K562 (cell line): Measurements from ENCODE around the gene B4GALNT4. TPM values are rescaled to one million over a fixed set of nuclear protein-coding genes. Genes with fewer than 3 reads are reported as not detected.

ENCODE experiments used
- ATAC-seq: fragments of 200-7000 bp; cut with Tn5 transposase; 3 replicates; pipeline ENCODE4 v1.9.1; 2020; ENCODE audit warnings: moderate library complexity
- BruUV-seq: library from RNA; stranded (reverse); fragments of 400-500 nt; replicated peaks from 2 replicates; lab custom pipeline; 2021; lab: Mats Ljungman, UMichigan
- CTCF ChIA-PET: fragments of 300-600 bp; formaldehyde crosslinking; extraction: SDS; loops from one replicate; lab custom pipeline; 2021; ENCODE audit warnings: low intra/inter-chr PET ratio; lab: Yijun Ruan, JAX
- POLR2A ChIA-PET: fragments of 300-600, 350-650 bp; sonication (Branson Sonifier 250); formaldehyde crosslinking; extraction: SDS; loops from one replicate; lab custom pipeline; 2021; ENCODE audit warnings: antibody characterized with exemption, inconsistent platforms; lab: Yijun Ruan, JAX
- DNase-seq, 4 experiments: peaks; one replicate each; pipeline versions ENCODE4 v3.0.0 to v3.0.0-alpha.2; 2011 to 2018; ENCODE audit warnings: low spot score in 3 of 4, mixed read lengths in 3 of 4; ENCODE audit errors: extremely low read depth in 1 of 4
- FAIRE-seq: peaks from 2 replicates; lab custom pipeline; 2011; peaks lifted over from hg19 to GRCh38; lab: Jason Lieb, UNC
- H2AFZ ChIP-seq: 2 replicates; pipeline ENCODE4 v1.6.0; 2011; ENCODE audit warnings: low read depth, low read length, control low read depth, inconsistent platforms
- H3K27ac ChIP-seq: fragments of 200-600 bp; 3 replicates; pipeline ENCODE4 v1.8.0; 2011; ENCODE audit warnings: low read depth, mild to moderate bottlenecking, control low read depth, inconsistent platforms, low read length, moderate library complexity, mixed read lengths; ENCODE audit errors: extremely low read depth
- H3K27me3 ChIP-seq, 2 experiments: fragments of 300-600 bp in 1 of 2; 2 replicates in 1 of 2; 3 replicates in 1 of 2; pipeline versions ENCODE4 v1.6.0 to v1.8.0; 2011; ENCODE audit warnings: inconsistent platforms in 2 of 2, low read length in 2 of 2, mild to moderate bottlenecking in 1 of 2, mixed read lengths in 1 of 2, moderate library complexity in 1 of 2; ENCODE audit not compliant: control insufficient read depth in 2 of 2, insufficient read depth in 2 of 2
- H3K36me3 ChIP-seq: fragments of 300-600 bp; 3 replicates; pipeline ENCODE4 v1.8.0; 2011; ENCODE audit warnings: mild to moderate bottlenecking, low read length, inconsistent platforms; ENCODE audit not compliant: control insufficient read depth, insufficient read depth
- H3K4me1 ChIP-seq, 2 experiments: fragments of 200-600 bp in 1 of 2; replicated peaks in 1 of 2; 2 replicates in 1 of 2; 3 replicates in 1 of 2; pipeline versions ENCODE4 v1.5.1 to v1.8.0; 2011; ENCODE audit warnings: inconsistent platforms in 2 of 2, low read length in 2 of 2, mild to moderate bottlenecking in 1 of 2, mixed read lengths in 1 of 2, moderate library complexity in 1 of 2; ENCODE audit not compliant: control insufficient read depth in 2 of 2, insufficient read depth in 2 of 2
- H3K4me2 ChIP-seq: 2 replicates; pipeline ENCODE4 v1.6.1; 2011; ENCODE audit warnings: low read length, control low read depth, inconsistent platforms, mixed read lengths; ENCODE audit not compliant: insufficient read depth
- H3K4me3 ChIP-seq: fragments of 200-600 bp; sonication (generic), shearing (Covaris generic); 2 replicates; pipeline ENCODE4 v1.5.1; 2016; ENCODE audit warnings: control low read depth, inconsistent platforms
- H3K79me2 ChIP-seq: fragments of 200-600 bp; 3 replicates; pipeline ENCODE4 v1.8.0; 2011; ENCODE audit warnings: low read length, inconsistent platforms; ENCODE audit not compliant: control insufficient read depth, insufficient read depth
- H3K9ac ChIP-seq, 2 experiments: 2 replicates each; pipeline versions ENCODE4 v1.6.0 to v1.6.1; 2011; ENCODE audit warnings: low read depth in 2 of 2, low read length in 2 of 2, control low read depth in 1 of 2, inconsistent platforms in 1 of 2, mild to moderate bottlenecking in 1 of 2, mixed read lengths in 1 of 2; ENCODE audit not compliant: insufficient read depth in 1 of 2
- H3K9me1 ChIP-seq: one replicate; pipeline ENCODE4 v1.6.0; 2011; ENCODE audit warnings: inconsistent platforms, mild to moderate bottlenecking, low read length, moderate library complexity; ENCODE audit not compliant: control insufficient read depth, insufficient read depth
- H3K9me3 ChIP-seq: replicated peaks from 2 replicates; pipeline ENCODE4 v1.5.1; 2011; ENCODE audit warnings: low read depth, low read length, inconsistent platforms; ENCODE audit not compliant: control insufficient read depth, insufficient read depth
- H4K20me1 ChIP-seq: replicated peaks from 2 replicates; pipeline ENCODE4 v1.6.1; 2011; ENCODE audit warnings: low read length, inconsistent platforms, mixed read lengths; ENCODE audit not compliant: control insufficient read depth, insufficient read depth
- ARID2 ChIP-seq: fragments of 450-650 bp; IDR thresholded peaks from 2 replicates; pipeline ENCODE4 v1.6.1; 2017; ENCODE audit warnings: antibody characterized with exemption, mild to moderate bottlenecking
- ATF6 ChIP-seq: sonication (generic); formaldehyde crosslinking; IDR thresholded peaks from 2 replicates; pipeline ENCODE4 v1.4.0; 2020; ENCODE audit warnings: mild to moderate bottlenecking, missing genetic modification reagents
- CAMTA2 ChIP-seq: fragments of 250-450 bp; sonication (Bioruptor Pico); conservative IDR thresholded peaks from 2 replicates; pipeline ENCODE4 v1.5.1; 2022
- FOXA1 ChIP-seq: fragments of 450-650 bp; IDR thresholded peaks from 2 replicates; pipeline ENCODE4 v1.6.1; 2016; ENCODE audit warnings: mild to moderate bottlenecking, borderline replicate concordance
- FOXP1 ChIP-seq: sonication (generic); formaldehyde crosslinking; IDR thresholded peaks from 2 replicates; pipeline ENCODE4 v1.8.0; 2022; ENCODE audit warnings: mild to moderate bottlenecking, missing genetic modification reagents
- HMGN3 ChIP-seq: IDR thresholded peaks from 2 replicates; pipeline ENCODE4 v1.6.1; 2011; ENCODE audit warnings: borderline replicate concordance, low read depth, mild to moderate bottlenecking, mixed read lengths, low read length; ENCODE audit not compliant: insufficient read length; ENCODE audit errors: extremely low read depth
- HOXB6 ChIP-seq: fragments of 250-450 bp; sonication (Bioruptor Pico); IDR thresholded peaks from 2 replicates; pipeline ENCODE4 v1.5.1; 2022; ENCODE audit warnings: mild to moderate bottlenecking, borderline replicate concordance
- ILF3 ChIP-seq: fragments of 450-650 bp; IDR thresholded peaks from 2 replicates; pipeline ENCODE4 v1.6.1; 2018; ENCODE audit warnings: antibody characterized with exemption, mild to moderate bottlenecking, moderate library complexity, borderline replicate concordance
- JUN ChIP-seq, 2 experiments: sonication (generic) in 1 of 2; formaldehyde crosslinking in 1 of 2; IDR thresholded peaks; 2 replicates each; pipeline versions ENCODE4 v1.6.1 to v1.8.0; 2012 to 2022; ENCODE audit warnings: borderline replicate concordance in 2 of 2, mild to moderate bottlenecking in 2 of 2, improper control_type of control experiment in 1 of 2, low read depth in 1 of 2, low read length in 1 of 2, missing genetic modification reagents in 1 of 2
- NR2C2 ChIP-seq, 2 experiments: fragments of 200-800 bp in 1 of 2; sonication (Bioruptor generic) in 1 of 2; sonication (generic) in 1 of 2; formaldehyde crosslinking in 1 of 2; IDR thresholded peaks; 2 replicates each; pipeline versions ENCODE4 v1.6.1 to v1.8.0; 2016 to 2022; ENCODE audit warnings: mild to moderate bottlenecking in 1 of 2, missing compliant biosample characterization in 1 of 2, missing genetic modification characterization in 1 of 2, missing genetic modification reagents in 1 of 2
- POLR2A ChIP-seq: fragments of 450-650 bp; conservative IDR thresholded peaks from 2 replicates; pipeline ENCODE4 v1.6.1; 2016
- SNRNP70 ChIP-seq: fragments of 200-400 bp; formaldehyde crosslinking; optimal IDR thresholded peaks from 2 replicates; pipeline ENCODE3; 2017; ENCODE audit warnings: low read depth, low read length
- SRSF1 ChIP-seq: fragments of 200-400 bp; formaldehyde crosslinking; IDR thresholded peaks from 2 replicates; pipeline ENCODE4 v1.6.1; 2017; ENCODE audit warnings: mild to moderate bottlenecking, low read depth, low read length, moderate library complexity
- THAP7 ChIP-seq: fragments of 250-450 bp; sonication (Bioruptor Pico); IDR thresholded peaks from 2 replicates; pipeline ENCODE4 v1.5.0; 2021
- ZBED1 ChIP-seq: IDR thresholded peaks from 2 replicates; pipeline ENCODE4 v1.6.1; 2014
- ZNF146 ChIP-seq: IDR thresholded peaks from one replicate; pipeline ENCODE4 v1.6.1; 2018; ENCODE audit warnings: missing compliant biosample characterization; ENCODE audit not compliant: unreplicated experiment
- ZNF24 ChIP-seq: fragments of 450-650 bp; IDR thresholded peaks from 2 replicates; pipeline ENCODE4 v1.6.1; 2016
- ZNF408 ChIP-seq: fragments of 250-450 bp; sonication (Bioruptor Pico); IDR thresholded peaks from 2 replicates; pipeline ENCODE4 v1.4.0; 2020; ENCODE audit warnings: low read depth, mild to moderate bottlenecking, moderate library complexity
- ZSCAN32 ChIP-seq: fragments of 450-650 bp; formaldehyde crosslinking; IDR thresholded peaks from 2 replicates; pipeline ENCODE4 v1.4.0; 2020; ENCODE audit warnings: mild to moderate bottlenecking, moderate library complexity
- WGBS: fragments of 100-300 bp; shearing (Covaris generic); methylation state at CpG from one replicate; pipeline ENCODE4 v1.1.6; 2016; ENCODE audit warnings: low coverage, mixed read lengths; ENCODE audit not compliant: insufficient coverage; ENCODE audit errors: missing lambda C conversion rate; 5-methylcytosine and 5-hydroxymethylcytosine counted together
- in situ Hi-C: fragments of 300-500 bp; cut with MboI; formaldehyde crosslinking; loops from 4 replicates; pipeline ENCODE4 v1.15.0; 2018; ENCODE audit warnings: inconsistent platforms, mixed read lengths
- intact Hi-C: fragments of 100-400 bp; cut with micrococcal nuclease; formaldehyde crosslinking; loops from 2 replicates; pipeline ENCODE4 v1.14.2; 2022
- polyA plus RNA-seq, 8 experiments: library from polyadenylated mRNA; depleted of rRNA in 4 of 8; stranded (reverse) in 5 of 8; unstranded in 3 of 8; fragments of >200 nt; fragmentation: Nextera tagmentation in 2 of 8; fragmentation: Illumina TruSeq in 1 of 8; extraction: Ambion mirVana in 2 of 8; extraction: Trizol in 1 of 8; gene quantifications; 2 replicates each; pipeline versions ENCODE4 v1.2.1 to v1.2.3, GENCODE V29; 2011 to 2014; ENCODE audit warnings: inconsistent platforms in 1 of 8, missing spikeins in 1 of 8
- total RNA-seq, 7 experiments: library from RNA; depleted of rRNA in 6 of 7; stranded (reverse); fragments of >200 nt in 6 of 7; fragmentation: Illumina TruSeq in 2 of 7; extraction: Trizol in 2 of 7; gene quantifications; 2 replicates each; pipeline versions ENCODE4 v1.2.1 to v1.2.3, GENCODE V29; 2011 to 2021; ENCODE audit warnings: low replicate concordance in 1 of 7

B4GALNT4 gene
- total and polyA plus RNA-seq, 9 of the 15 experiments (the other 6 are each of a cell fraction or from before 2014, with no cell fraction given) = 0.20 to 37.1 (median 10.8) TPM; not detected in 1

- BruUV-seq = TSS peak; percentile 90
- CTCF ChIA-PET = interaction anchor here (0.9 kb wide), 1 partner anchor 112 kb away, joined by 6 read pairs; no protein-coding TSS in a partner anchor
- Histone ChIP-seq H3K36me3 (peaks cover 31% of the 10 kb centered on the region; the same call in 1 of the 3 replicates), H3K9me1 (no peaks in the 10 kb centered on the region), H3K4me3 (peak overlapping the region; percentile 52), H3K9me3 (no peaks in the 10 kb centered on the region), H3K79me2 (peaks cover 11% of the 10 kb centered on the region; the same call in 2 of the 3 replicates), H3K27me3 (no peaks in the 10 kb centered on the region), H3K4me1 (peaks cover 6 to 60% of the 10 kb centered on the region in 2 experiments; a peak in 3 of 5 replicates), H3K27ac (peak overlapping the region; percentile 87), H2AFZ (peak overlapping the region; percentile 82; the same call in 1 of the 2 replicates), H3K9ac (peak overlapping the region; percentile 69 to 92; a peak in 3 of 4 replicates), H4K20me1 (no peaks in the 10 kb centered on the region), H3K4me2 (peak overlapping the region; percentile 63)
- 44% methylated on average over 39 of the region's 47 CpGs for WGBS
- in situ Hi-C loops (no loop called here), intact Hi-C loops (loop anchor here (2.0 kb wide), 1 partner anchor 43 kb away; no protein-coding TSS in a partner anchor)
- no peak for FAIRE-seq
- no peak for DNase-seq
- POLR2A ChIA-PET = interaction anchor here (0.9 to 1.2 kb wide), 4 partner anchors 10 to 171 kb away, joined by 3 to 5 read pairs (median 3); no protein-coding TSS in a partner anchor
- peak; percentile 8 for ATAC-seq
- TF ChIP-seq POLR2A (0 out of 2 replicates have a peak, but pooled peaks have one; percentile 30), NR2C2 (CRISPR knock-in tag; IDR thresholded peaks at IDR 0.05) (peak; percentile 1; the same call in 1 of the 2 replicates), NR2C2 (tag; IDR thresholded peaks at IDR 0.05) (no peak), SNRNP70 (no peak), ZSCAN32 (CRISPR knock-in tag) (no peak), ZNF146 (CRISPR knock-in tag) (no peak), SRSF1 (no peak), THAP7 (CRISPR knock-in tag) (0 out of 2 replicates have a peak, but pooled peaks have one; percentile 63), ZNF408 (CRISPR knock-in tag) (no peak), FOXP1 (CRISPR knock-in tag) (peak; percentile 67; the same call in 1 of the 2 replicates), ZBED1 (no peak), HOXB6 (no peak), ILF3 (no peak), ARID2 (no peak), CAMTA2 (CRISPR knock-in tag) (no peak), JUN (IDR thresholded peaks at IDR 0.05; ENCODE audit: borderline replicate concordance, low read depth, low read length) (no peak), JUN (CRISPR knock-in tag; IDR thresholded peaks at IDR 0.05; ENCODE audit: borderline replicate concordance) (peak; percentile 53; the same call in 1 of the 2 replicates), ZNF24 (no peak), HMGN3 (peak; percentile 25), FOXA1 (no peak), ATF6 (0 out of 2 replicates have a peak, but pooled peaks have one; percentile 59)
Measured at GRCh38 chr11:405954-406795, 36.9 kb downstream of the B4GALNT4 start.
